ENCODE results near the gene KIR3DL3. TPM values are rescaled to one million over a fixed set of nuclear protein-coding genes. Genes with fewer than 3 reads are reported as not detected.

The KIR3DL3 gene
- total and polyA plus RNA-seq, 9 of the 15 experiments (the other 6 are each of a cell fraction or from before 2014, with no cell fraction given), result 0.11 TPM; not detected in 8

DNA sequence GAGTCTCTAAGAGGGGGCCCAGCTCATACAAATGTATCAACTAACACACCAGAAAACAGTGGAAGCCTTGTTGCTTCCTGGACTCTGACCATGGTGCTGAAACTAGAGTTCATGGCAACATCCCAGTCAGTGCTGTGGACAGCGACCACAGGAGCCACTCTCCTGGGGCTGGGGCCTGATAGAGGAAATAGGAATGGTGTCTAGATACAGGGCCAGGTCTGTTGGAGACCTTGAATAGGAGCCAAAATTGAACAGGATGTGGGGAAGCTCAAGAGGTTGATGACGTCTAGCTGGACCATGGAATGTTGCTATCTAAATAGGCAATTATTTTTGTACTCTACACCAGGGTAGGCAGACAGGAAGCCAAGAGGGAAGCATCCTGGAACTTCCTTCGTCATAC, 39.7 kb upstream of the KIR3DL3 start (continued):
- no peak for TF ChIP-seq GTF2A2 (tag; IDR thresholded peaks at IDR 0.05)
- no peak for TF ChIP-seq HIVEP1 (CRISPR knock-in tag; IDR thresholded peaks at IDR 0.05)
- TF ChIP-seq SRF (CRISPR knock-in tag; IDR thresholded peaks at IDR 0.05), result peak in 1 of 2 experiments; percentile 89; a peak in 2 of 4 replicates
- TF ChIP-seq, protein P1, sequence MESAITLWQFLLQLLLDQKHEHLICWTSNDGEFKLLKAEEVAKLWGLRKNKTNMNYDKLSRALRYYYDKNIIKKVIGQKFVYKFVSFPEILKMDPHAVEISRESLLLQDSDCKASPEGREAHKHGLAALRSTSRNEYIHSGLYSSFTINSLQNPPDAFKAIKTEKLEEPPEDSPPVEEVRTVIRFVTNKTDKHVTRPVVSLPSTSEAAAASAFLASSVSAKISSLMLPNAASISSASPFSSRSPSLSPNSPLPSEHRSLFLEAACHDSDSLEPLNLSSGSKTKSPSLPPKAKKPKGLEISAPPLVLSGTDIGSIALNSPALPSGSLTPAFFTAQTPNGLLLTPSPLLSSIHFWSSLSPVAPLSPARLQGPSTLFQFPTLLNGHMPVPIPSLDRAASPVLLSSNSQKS (CRISPR knock-in tag; IDR thresholded peaks at IDR 0.05), result no peak
- TF ChIP-seq CBX3 (IDR thresholded peaks at IDR 0.05; ENCODE audit: borderline replicate concordance in 1 of 2, low read length in 2 of 2), result peak in 1 of 2 experiments; percentile 65; a peak in 1 of 3 replicates
- TF ChIP-seq, protein P2, sequence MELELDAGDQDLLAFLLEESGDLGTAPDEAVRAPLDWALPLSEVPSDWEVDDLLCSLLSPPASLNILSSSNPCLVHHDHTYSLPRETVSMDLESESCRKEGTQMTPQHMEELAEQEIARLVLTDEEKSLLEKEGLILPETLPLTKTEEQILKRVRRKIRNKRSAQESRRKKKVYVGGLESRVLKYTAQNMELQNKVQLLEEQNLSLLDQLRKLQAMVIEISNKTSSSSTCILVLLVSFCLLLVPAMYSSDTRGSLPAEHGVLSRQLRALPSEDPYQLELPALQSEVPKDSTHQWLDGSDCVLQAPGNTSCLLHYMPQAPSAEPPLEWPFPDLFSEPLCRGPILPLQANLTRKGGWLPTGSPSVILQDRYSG (tag; conservative IDR thresholded peaks at IDR 0.05; ENCODE audit: low read depth), result peak; percentile 88
- TF ChIP-seq ZNF589 (CRISPR knock-in tag; IDR thresholded peaks at IDR 0.05; ENCODE audit: low read depth), result 0 out of 2 replicates have a peak, but pooled peaks have one; percentile 69
- TF ChIP-seq, protein P3, sequence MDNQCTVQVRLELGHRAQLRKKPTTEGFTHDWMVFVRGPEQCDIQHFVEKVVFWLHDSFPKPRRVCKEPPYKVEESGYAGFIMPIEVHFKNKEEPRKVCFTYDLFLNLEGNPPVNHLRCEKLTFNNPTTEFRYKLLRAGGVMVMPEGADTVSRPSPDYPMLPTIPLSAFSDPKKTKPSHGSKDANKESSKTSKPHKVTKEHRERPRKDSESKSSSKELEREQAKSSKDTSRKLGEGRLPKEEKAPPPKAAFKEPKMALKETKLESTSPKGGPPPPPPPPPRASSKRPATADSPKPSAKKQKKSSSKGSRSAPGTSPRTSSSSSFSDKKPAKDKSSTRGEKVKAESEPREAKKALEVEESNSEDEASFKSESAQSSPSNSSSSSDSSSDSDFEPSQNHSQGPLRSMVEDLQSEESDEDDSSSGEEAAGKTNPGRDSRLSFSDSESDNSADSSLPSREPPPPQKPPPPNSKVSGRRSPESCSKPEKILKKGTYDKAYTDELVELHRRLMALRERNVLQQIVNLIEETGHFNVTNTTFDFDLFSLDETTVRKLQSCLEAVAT (IDR thresholded peaks at IDR 0.05), result no peak
- TF ChIP-seq, protein P4, sequence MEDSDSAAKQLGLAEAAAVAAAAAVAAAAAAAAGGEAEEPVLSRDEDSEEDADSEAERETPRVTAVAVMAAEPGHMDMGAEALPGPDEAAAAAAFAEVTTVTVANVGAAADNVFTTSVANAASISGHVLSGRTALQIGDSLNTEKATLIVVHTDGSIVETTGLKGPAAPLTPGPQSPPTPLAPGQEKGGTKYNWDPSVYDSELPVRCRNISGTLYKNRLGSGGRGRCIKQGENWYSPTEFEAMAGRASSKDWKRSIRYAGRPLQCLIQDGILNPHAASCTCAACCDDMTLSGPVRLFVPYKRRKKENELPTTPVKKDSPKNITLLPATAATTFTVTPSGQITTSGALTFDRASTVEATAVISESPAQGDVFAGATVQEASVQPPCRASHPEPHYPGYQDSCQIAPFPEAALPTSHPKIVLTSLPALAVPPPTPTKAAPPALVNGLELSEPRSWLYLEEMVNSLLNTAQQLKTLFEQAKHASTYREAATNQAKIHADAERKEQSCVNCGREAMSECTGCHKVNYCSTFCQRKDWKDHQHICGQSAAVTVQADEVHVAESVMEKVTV (CRISPR knock-in tag; IDR thresholded peaks at IDR 0.05), result no peak
- no peak for TF ChIP-seq NFIX (CRISPR knock-in tag; IDR thresholded peaks at IDR 0.05; ENCODE audit: low read depth)
- no peak for TF ChIP-seq L3MBTL2 (IDR thresholded peaks at IDR 0.05)
- no peak for TF ChIP-seq SMAD3 (CRISPR knock-in tag; conservative IDR thresholded peaks at IDR 0.05)
- TF ChIP-seq DIDO1 (tag; IDR thresholded peaks at IDR 0.05; ENCODE audit: low read depth), result no peak
- TF ChIP-seq, protein P5, sequence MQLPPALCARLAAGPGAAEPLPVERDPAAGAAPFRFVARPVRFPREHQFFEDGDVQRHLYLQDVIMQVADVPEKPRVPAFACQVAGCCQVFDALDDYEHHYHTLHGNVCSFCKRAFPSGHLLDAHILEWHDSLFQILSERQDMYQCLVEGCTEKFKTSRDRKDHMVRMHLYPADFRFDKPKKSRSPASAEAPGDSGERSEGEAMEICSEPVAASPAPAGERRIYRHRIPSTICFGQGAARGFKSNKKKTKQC (CRISPR knock-in tag; IDR thresholded peaks at IDR 0.05), result peak; percentile 98
- no peak for TF ChIP-seq HDGF (IDR thresholded peaks at IDR 0.05)
- TF ChIP-seq LARP7 (IDR thresholded peaks at IDR 0.05), result no peak
- no peak for TF ChIP-seq JUNB (CRISPR knock-in tag; conservative IDR thresholded peaks at IDR 0.05)
- peak; percentile 62; the same call in 1 of the 2 replicates for TF ChIP-seq ZNF263 (CRISPR knock-in tag; IDR thresholded peaks at IDR 0.05; ENCODE audit: borderline replicate concordance)
- TF ChIP-seq MECOM (CRISPR knock-in tag; IDR thresholded peaks at IDR 0.05), result peak; percentile 49; the same call in 1 of the 2 replicates
- no peak for TF ChIP-seq CBX1 (IDR thresholded peaks at IDR 0.05; ENCODE audit: low read depth)
- peak; percentile 37; the same call in 1 of the 2 replicates for TF ChIP-seq ETV1 (tag; conservative IDR thresholded peaks at IDR 0.05; ENCODE audit: low read depth)
- TF ChIP-seq, protein P6, sequence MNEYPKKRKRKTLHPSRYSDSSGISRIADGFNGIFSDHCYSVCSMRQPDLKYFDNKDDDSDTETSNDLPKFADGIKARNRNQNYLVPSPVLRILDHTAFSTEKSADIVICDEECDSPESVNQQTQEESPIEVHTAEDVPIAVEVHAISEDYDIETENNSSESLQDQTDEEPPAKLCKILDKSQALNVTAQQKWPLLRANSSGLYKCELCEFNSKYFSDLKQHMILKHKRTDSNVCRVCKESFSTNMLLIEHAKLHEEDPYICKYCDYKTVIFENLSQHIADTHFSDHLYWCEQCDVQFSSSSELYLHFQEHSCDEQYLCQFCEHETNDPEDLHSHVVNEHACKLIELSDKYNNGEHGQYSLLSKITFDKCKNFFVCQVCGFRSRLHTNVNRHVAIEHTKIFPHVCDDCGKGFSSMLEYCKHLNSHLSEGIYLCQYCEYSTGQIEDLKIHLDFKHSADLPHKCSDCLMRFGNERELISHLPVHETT (CRISPR knock-in tag; conservative IDR thresholded peaks at IDR 0.05 in 1 of 2, IDR thresholded peaks at IDR 0.05 in 1 of 2), result peak; percentile 73 to 94; a peak in 2 of 4 replicates
- no peak for TF ChIP-seq EGR1 (conservative IDR thresholded peaks at IDR 0.05)
